ENCODE measurements around the gene NSUN4.
"Not testable (repeated sequence)": the region's sequence is repeated elsewhere in the genome, so short reads cannot be mapped to it uniquely, and the experiment has no call there.

NSUN4 gene

GRCh38 chr1:46328182-46328581, 12.4 kb upstream of the NSUN4 start:
- not testable (repeated sequence) for DNase-seq

- DNase-seq: not testable (repeated sequence)
Observed at GRCh38 chr1:46329807-46330206, 10.8 kb upstream of the NSUN4 start.

GRCh38 chr1:46330381-46330780, 10.2 kb upstream of the NSUN4 start:
- not testable (repeated sequence) for DNase-seq

- not testable (repeated sequence) for DNase-seq
Observed at GRCh38 chr1:46331786-46332540, 8.6 kb upstream of the NSUN4 start.

GRCh38 chr1:46333300-46334029, 7.1 kb upstream of the NSUN4 start:
- peak; percentile 23 for DNase-seq

- no peak for DNase-seq
Observed at GRCh38 chr1:46334030-46334384, 6.6 kb upstream of the NSUN4 start.

GRCh38 chr1:46335081-46335480, 5.5 kb upstream of the NSUN4 start:
- DNase-seq: no peak

GRCh38 chr1:46337409-46337808, 3.2 kb upstream of the NSUN4 start:
- not testable (repeated sequence) for DNase-seq

GRCh38 chr1:46341222-46342083, 846 bp downstream of the NSUN4 start:
- DNase-seq: no peak

- no peak for DNase-seq
Observed at GRCh38 chr1:46342084-46342656, 1.6 kb downstream of the NSUN4 start.

- no peak for DNase-seq
Observed at GRCh38 chr1:46342677-46343350, 2.2 kb downstream of the NSUN4 start.

- no peak for DNase-seq
Observed at GRCh38 chr1:46343351-46343695, 2.7 kb downstream of the NSUN4 start.

GRCh38 chr1:46343705-46344104, 3.1 kb downstream of the NSUN4 start:
- no peak for DNase-seq

GRCh38 chr1:46344481-46344880, 3.9 kb downstream of the NSUN4 start:
- DNase-seq: no peak

- no peak for DNase-seq
Observed at GRCh38 chr1:46345281-46345680, 4.7 kb downstream of the NSUN4 start.

- no peak for DNase-seq
Observed at GRCh38 chr1:46352363-46352762, 11.8 kb downstream of the NSUN4 start.

GRCh38 chr1:46355920-46356319, 15.3 kb downstream of the NSUN4 start:
- not testable (repeated sequence) for DNase-seq

GRCh38 chr1:46362158-46362557, 21.6 kb downstream of the NSUN4 start:
- DNase-seq: no peak

- no peak for DNase-seq
Observed at GRCh38 chr1:46363121-46363520, 22.5 kb downstream of the NSUN4 start.

- DNase-seq: no peak
Observed at GRCh38 chr1:46364612-46365011, 24.0 kb downstream of the NSUN4 start.

GRCh38 chr1:46365796-46366195, 25.2 kb downstream of the NSUN4 start:
- DNase-seq: not testable (repeated sequence)

GRCh38 chr1:46367072-46367471, 26.5 kb downstream of the NSUN4 start:
- no peak for DNase-seq

GRCh38 chr1:46367701-46368100, 27.1 kb downstream of the NSUN4 start:
- not testable (repeated sequence) for DNase-seq

All from COR-L47 (cell line).